CD1c-positive myeloid dendritic cell (primary cell): ENCODE results near the gene METTL13.

Experiments used
- DNase-seq: peaks from one replicate; pipeline ENCODE4 v3.0.0-alpha.2; 2016; ENCODE audit errors: extremely low spot score

METTL13 gene

GRCh38 chr1:171845998-171846397 is 64.5 kb downstream of the METTL13 start:
- no peak for DNase-seq
